ENCODE measurements around the gene SPATA32.

Gene SPATA32

GRCh38 chr17:45222289-45222995 is 39.5 kb downstream of the SPATA32 start:
- no peak for TF ChIP-seq ZNF274 (IDR thresholded peaks at IDR 0.05; ENCODE audit: low read depth, low read length)
- H3K4me3 ChIP-seq (ENCODE audit: low read length), result peak overlapping the region; percentile 76

- TF ChIP-seq ZNF274 (IDR thresholded peaks at IDR 0.05; ENCODE audit: low read depth, low read length), result no peak
- peak overlapping the region; percentile 76 for H3K4me3 ChIP-seq (ENCODE audit: low read length)
These were observed 39.9 kb downstream of the SPATA32 start for GRCh38 chr17:45222014-45222288.

GRCh38 chr17:45221081-45222013 is 40.5 kb downstream of the SPATA32 start, which contains the start of gene FMNL1:
Gene FMNL1, plus strand, starts transcription at chr17:45221885. Its CDS starts 240 bp downstream, at chr17:45222125.
- no peak for TF ChIP-seq ZNF274 (IDR thresholded peaks at IDR 0.05; ENCODE audit: low read depth, low read length)

GRCh38 chr17:45220079-45220478 is 41.8 kb downstream of the SPATA32 start:
- no peak for TF ChIP-seq ZNF274 (IDR thresholded peaks at IDR 0.05; ENCODE audit: low read depth, low read length)
- no peak overlapping the region for H3K4me3 ChIP-seq (ENCODE audit: low read length)

More at GRCh38 chr17:45221081-45222013, 40.5 kb downstream of the SPATA32 start, which contains the start of gene FMNL1:
- H3K4me3 ChIP-seq (ENCODE audit: low read length), result peak within 1 kb of the TSS; percentile 76

GRCh38 chr17:45218895-45219661 is 42.8 kb downstream of the SPATA32 start:
- TF ChIP-seq ZNF274 (IDR thresholded peaks at IDR 0.05; ENCODE audit: low read depth, low read length), result no peak
- no peak overlapping the region for H3K4me3 ChIP-seq (ENCODE audit: low read length)
